Natural killer cell treated with Interleukin-12 subunit alpha and Interleukin-12 subunit beta and Interleukin-15 and Interleukin-18, amount 100 ng/mL, for 72 hours (primary cell): ENCODE results near the gene STAMBPL1. TPM values are rescaled to one million over a fixed set of nuclear protein-coding genes. Genes with fewer than 3 reads are reported as not detected.

ENCODE experiments used
- ATAC-seq, 2 donors: fragments of 150-1000 bp; cut with Tn5 transposase in 1 of 2; sonication (Bioruptor Pico), chemical (Tn5 transposase) in 1 of 2; 2 replicates each; pipeline ENCODE4 v1.10.0; 2021
- DNase-seq: peaks from one replicate; pipeline ENCODE4 v3.0.0; 2022; ENCODE audit warnings: low spot score
- H3K27ac Mint-ChIP-seq, 2 donors: 1 replicate in 1 of 2; 2 replicates in 1 of 2; pipeline ENCODE4 v1.8.0; 2022; ENCODE audit warnings: mixed read lengths in 2 of 2, mild to moderate bottlenecking in 1 of 2, moderate library complexity in 1 of 2
- H3K27me3 Mint-ChIP-seq, 2 donors: 1 replicate in 1 of 2; 2 replicates in 1 of 2; pipeline ENCODE4 v1.8.0; 2022; ENCODE audit warnings: mixed read lengths in 2 of 2
- H3K36me3 Mint-ChIP-seq: one replicate; pipeline ENCODE4 v1.8.0; 2022; ENCODE audit warnings: mixed read lengths
- H3K4me1 Mint-ChIP-seq, 2 donors: 1 replicate in 1 of 2; 2 replicates in 1 of 2; pipeline ENCODE4 v1.8.0; 2022; ENCODE audit warnings: low read depth in 2 of 2, mixed read lengths in 2 of 2, mild to moderate bottlenecking in 1 of 2
- H3K4me3 Mint-ChIP-seq: one replicate; pipeline ENCODE4 v1.8.0; 2022; ENCODE audit warnings: mixed read lengths
- H3K9me3 Mint-ChIP-seq: 2 replicates; pipeline ENCODE4 v1.8.0; 2022; ENCODE audit warnings: mixed read lengths
- total RNA-seq, 2 donors: library from RNA; stranded (reverse); gene quantifications; one replicate each; pipeline ENCODE4 v1.2.3, GENCODE V29; 2022

Gene STAMBPL1
- total RNA-seq, 2 donors from 2014 or later = 21.0 to 37.6 TPM

DNA sequence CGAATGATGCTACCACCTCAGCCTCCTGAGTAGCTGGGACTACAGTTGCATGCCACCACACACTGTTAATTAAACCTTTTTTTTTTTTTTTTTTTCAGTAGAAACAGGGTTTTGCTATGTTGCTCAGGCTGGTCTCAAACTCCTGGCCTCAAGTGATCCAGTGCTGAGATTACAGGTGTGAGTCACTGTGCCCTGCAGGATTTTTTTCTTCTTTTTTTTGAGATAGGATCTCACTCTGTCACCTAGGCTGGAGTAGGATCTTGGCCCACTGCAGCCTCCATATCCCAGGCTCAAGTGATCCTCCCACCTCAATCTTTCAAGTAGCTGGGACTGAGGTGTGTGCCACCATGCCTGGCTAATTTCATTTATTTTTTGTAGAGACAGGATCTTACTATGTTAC, 66.2 kb downstream of the STAMBPL1 start:
- Mint-ChIP-seq H3K27me3 (no peaks in the 10 kb centered on the region), H3K27ac (no peak overlapping the region), H3K4me1 (peaks cover 0 to 3% of the 10 kb centered on the region in 2 donors), H3K36me3 (no peaks in the 10 kb centered on the region), H3K4me3 (no peak overlapping the region), H3K9me3 (no peaks in the 10 kb centered on the region)
- DNase-seq = no peak
- no peak for ATAC-seq

DNA sequence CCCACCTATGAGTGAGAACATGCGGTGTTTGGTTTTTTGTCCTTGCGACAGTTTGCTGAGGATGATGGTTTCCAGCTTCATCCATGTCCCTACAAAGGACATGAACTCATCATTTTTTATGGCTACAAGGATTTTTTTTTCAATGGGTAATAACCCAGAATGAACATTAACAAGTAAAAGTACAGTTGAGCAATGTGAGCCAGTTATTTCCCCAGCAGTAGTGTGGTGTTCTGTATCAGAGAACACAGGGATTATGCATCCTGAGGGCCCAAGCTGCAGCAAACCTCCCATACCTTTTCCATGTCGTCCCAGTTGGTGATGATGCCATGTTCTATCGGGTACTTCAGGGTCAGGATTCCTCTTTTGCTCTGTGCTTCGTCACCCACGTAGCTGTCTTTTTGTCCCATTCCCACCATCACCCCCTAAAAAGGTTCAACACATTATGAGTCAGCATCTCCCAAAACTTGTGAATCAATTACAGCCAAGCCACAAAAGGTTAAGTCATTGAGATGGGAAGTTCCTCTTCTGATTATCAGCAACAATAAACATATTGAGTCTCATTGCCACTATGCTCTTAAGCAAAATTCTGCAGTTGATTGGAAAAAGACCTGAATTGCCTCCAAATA, 67.0 kb downstream of the STAMBPL1 start:
- Mint-ChIP-seq H3K27me3 (no peaks in the 10 kb centered on the region), H3K9me3 (no peaks in the 10 kb centered on the region), H3K4me3 (no peak overlapping the region), H3K27ac (no peak overlapping the region), H3K36me3 (no peaks in the 10 kb centered on the region), H3K4me1 (peaks cover 0 to 3% of the 10 kb centered on the region in 2 donors)
- no peak for DNase-seq
- no peak for ATAC-seq

DNA sequence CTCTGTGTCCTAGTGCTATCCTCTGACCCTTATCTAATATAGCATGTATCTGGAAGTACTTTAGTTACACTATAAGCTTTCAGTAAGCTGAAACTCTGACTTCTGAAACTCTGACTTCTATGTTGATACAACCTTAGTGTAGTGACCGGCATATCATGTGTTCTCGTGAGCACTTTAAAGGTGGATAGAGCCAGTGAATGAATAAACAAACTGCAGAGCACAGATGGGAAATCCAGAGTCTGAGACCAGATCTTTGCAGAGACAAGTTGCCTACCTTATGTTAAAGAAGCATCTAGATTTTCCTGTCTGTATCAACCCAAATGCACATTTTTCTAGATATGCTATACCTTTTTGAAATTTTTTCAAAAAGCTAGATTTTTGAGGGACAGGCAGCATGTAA, 69.0 kb downstream of the STAMBPL1 start:
- Mint-ChIP-seq H3K36me3 (no peaks in the 10 kb centered on the region), H3K9me3 (no peaks in the 10 kb centered on the region), H3K27me3 (no peaks in the 10 kb centered on the region), H3K4me1 (peaks cover 0 to 3% of the 10 kb centered on the region in 2 donors), H3K27ac (no peak overlapping the region), H3K4me3 (no peak overlapping the region)
- DNase-seq = no peak
- no peak for ATAC-seq

DNA sequence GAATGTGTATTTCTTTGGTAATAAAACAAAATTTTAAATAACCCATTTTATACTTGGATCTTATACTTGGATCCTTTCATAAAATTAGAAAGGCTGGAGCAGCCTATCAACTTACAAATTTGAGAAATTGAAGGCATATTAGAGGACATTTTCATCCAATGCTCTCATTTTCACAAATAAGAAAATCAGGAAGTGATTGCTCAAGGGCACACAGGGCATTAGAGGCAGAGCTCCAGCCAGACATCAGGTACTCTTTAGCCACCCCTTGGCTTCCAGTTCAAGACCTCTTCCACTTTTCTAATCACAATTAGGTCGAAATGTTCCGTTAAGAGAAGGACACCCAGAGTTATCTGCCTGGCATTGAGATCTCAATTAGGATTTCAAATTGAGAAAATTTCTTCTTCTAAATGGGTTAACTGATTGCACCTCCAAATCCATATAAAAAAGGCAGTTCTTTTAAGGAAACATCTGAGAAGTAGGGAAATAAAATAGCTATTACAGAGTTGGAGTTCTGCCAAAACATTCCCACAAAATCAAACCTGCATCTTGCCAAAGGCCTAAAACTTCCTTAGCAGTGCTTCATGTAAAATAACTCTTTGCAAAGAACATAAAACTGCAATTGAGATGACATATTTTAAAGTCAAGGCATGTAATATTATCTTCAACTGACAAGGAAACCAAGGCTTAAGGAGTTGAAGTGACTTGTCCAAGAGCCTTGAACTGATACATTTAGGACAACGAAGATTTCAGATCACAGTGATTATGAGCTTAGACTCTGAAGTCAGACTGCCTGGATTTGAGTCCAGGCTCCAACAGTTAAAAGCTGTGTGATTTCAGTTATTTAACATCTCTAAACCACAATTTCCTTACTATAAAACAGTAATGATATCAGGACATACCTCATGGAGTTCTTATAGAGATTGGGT, 70.1 kb downstream of the STAMBPL1 start:
- no peaks in the 10 kb centered on the region for H3K36me3 Mint-ChIP-seq
- ATAC-seq = no peak
- H3K9me3 Mint-ChIP-seq = no peaks in the 10 kb centered on the region
- no peaks in the 10 kb centered on the region for H3K27me3 Mint-ChIP-seq
- H3K27ac Mint-ChIP-seq = no peak overlapping the region
- DNase-seq = no peak
- peaks cover 0 to 3% of the 10 kb centered on the region in 2 donors for H3K4me1 Mint-ChIP-seq
- no peak overlapping the region for H3K4me3 Mint-ChIP-seq

DNA sequence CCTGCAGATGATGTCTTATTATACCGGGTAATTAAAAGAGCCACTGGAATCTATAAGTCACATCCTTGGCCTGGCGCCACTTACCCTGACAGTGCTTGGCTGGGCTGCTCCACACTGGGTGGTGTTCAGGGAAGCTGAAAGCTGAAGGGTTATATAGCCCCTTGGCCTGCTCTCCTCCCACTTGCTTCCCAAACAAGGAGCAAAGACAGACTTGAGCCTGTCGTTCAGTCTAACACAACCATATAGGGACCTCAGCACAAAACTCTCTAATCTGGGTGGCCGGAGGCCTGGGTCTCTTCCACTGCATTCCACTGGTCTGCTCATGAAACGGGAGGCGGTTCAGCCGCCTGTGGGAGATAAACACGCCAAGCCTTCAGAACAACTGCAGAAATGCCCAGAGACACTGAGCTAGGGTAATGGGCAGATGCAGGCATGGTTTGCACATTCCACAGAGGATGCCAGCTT, 72.6 kb downstream of the STAMBPL1 start, which contains the start of gene ACTA2:
ACTA2 (minus strand) TSS at position 127 of the 465 bp plus-strand sequence. CDS start 3,843 bp downstream, outside the sequence.
- Mint-ChIP-seq H3K4me1 (no peaks in the 10 kb centered on the region), H3K4me3 (no peak within 1 kb of the TSS), H3K27me3 (no peaks in the 10 kb centered on the region), H3K27ac (no peak within 1 kb of the TSS), H3K9me3 (no peaks in the 10 kb centered on the region), H3K36me3 (no peaks in the 10 kb centered on the region)
- ATAC-seq (no peak), DNase-seq (no peak)

DNA sequence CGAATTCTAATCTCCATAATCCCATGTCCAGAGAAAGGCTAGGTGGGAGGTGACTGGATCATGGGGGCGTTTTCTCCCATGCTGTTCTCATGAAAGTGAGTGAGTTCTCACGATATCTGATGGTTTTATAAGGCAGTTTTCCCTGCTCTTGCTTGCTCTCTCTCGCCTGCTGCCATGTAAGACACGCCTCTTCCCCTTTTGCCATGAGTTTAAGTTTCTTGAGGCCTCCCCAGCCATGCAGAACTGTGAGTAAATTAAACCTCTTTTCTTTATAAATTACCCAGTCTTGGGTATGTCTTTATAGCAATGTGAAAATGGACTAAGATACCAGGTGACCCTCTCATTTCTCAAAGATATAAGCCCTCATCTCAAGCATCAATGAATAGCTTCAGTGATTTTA, 73.6 kb downstream of the STAMBPL1 start:
- no peak for ATAC-seq
- no peak overlapping the region for H3K4me3 Mint-ChIP-seq
- H3K4me1 Mint-ChIP-seq = no peaks in the 10 kb centered on the region
- no peak overlapping the region for H3K27ac Mint-ChIP-seq
- no peaks in the 10 kb centered on the region for H3K27me3 Mint-ChIP-seq
- no peaks in the 10 kb centered on the region for H3K36me3 Mint-ChIP-seq
- no peak for DNase-seq
- H3K9me3 Mint-ChIP-seq = no peaks in the 10 kb centered on the region

DNA sequence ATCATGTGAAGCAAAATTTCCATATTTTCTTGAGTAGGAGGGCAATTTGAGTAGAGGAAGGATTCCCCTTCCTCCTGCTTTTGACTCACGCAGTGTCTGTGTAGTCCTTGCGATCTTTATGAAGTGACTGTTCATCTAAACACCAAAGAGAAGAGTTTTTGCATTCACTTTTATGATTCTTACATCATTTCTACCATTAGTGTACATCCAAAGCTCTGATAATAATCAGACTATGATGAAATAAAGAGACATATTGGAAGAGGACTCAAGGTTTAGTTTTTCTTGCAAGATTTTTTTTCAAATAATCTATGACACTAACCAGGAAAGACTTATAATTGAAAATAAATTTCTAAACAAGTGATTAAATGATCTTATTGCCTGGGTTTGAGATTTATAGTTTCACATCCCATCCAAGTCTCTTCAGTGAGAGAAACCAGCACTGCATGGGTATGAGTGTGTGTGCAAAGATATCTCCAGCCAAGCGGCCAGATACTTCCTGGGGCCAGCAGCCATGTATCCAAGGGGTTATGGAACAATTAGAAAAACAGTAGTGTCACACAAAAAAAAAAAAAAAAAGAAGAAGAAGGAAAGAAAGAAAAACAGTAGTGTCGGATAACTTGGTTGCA, 74.5 kb downstream of the STAMBPL1 start:
- Mint-ChIP-seq H3K9me3 (no peaks in the 10 kb centered on the region), H3K4me3 (no peak overlapping the region), H3K27me3 (no peaks in the 10 kb centered on the region), H3K36me3 (no peaks in the 10 kb centered on the region), H3K4me1 (no peaks in the 10 kb centered on the region), H3K27ac (no peak overlapping the region)
- DNase-seq = no peak
- ATAC-seq = no peak

DNA sequence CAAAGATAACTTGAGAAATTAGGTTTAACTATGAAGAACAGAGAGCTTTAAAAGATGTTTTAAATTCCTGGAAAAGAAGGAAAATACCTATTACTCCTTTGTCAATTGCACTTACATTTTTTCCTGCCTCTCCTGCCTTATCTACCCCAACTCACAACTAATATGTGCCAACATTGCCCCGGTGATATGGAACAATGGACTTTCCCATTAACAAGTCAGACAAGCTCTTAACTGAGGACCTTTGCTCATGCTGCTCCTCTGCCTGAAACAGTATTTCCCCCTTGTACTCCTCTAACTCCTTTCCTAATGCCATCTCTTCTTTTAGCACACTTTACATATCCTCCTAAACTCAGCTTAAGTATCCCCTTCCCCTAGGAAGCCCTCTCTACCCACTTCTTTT, 77.3 kb downstream of the STAMBPL1 start:
- H3K36me3 Mint-ChIP-seq = peaks cover 1% of the 10 kb centered on the region
- H3K4me1 Mint-ChIP-seq = peaks cover 22 to 23% of the 10 kb centered on the region in 2 donors
- H3K9me3 Mint-ChIP-seq = no peaks in the 10 kb centered on the region
- H3K4me3 Mint-ChIP-seq = no peak overlapping the region
- ATAC-seq = no peak
- no peaks in the 10 kb centered on the region for H3K27me3 Mint-ChIP-seq
- peak overlapping the region in 1 of 2 donors; percentile 16 for H3K27ac Mint-ChIP-seq
- no peak for DNase-seq

DNA sequence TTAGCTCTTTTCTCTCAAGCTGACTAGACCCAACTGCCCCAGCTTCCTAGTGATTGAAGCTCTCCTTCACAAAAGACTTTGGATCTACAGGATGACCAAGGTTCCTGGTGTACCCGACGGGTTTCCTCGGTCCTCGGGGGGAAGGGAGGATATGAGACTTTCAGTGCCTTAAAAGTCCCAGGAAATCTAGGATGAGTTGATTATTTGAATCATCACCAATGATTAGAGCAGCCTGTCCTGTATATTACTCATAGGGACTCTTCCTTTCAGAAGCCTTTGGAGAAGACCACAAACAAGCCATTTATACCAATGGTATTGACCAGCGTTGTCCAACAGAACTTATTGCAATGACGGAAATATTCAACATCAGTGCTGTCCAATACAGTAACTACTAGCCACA, 78.7 kb downstream of the STAMBPL1 start:
- Mint-ChIP-seq H3K4me1 (peaks cover 26 to 28% of the 10 kb centered on the region in 2 donors), H3K4me3 (no peak overlapping the region), H3K9me3 (no peaks in the 10 kb centered on the region), H3K27me3 (no peaks in the 10 kb centered on the region), H3K27ac (no peak overlapping the region), H3K36me3 (peaks cover 4% of the 10 kb centered on the region)
- DNase-seq = no peak
- ATAC-seq = no peak

DNA sequence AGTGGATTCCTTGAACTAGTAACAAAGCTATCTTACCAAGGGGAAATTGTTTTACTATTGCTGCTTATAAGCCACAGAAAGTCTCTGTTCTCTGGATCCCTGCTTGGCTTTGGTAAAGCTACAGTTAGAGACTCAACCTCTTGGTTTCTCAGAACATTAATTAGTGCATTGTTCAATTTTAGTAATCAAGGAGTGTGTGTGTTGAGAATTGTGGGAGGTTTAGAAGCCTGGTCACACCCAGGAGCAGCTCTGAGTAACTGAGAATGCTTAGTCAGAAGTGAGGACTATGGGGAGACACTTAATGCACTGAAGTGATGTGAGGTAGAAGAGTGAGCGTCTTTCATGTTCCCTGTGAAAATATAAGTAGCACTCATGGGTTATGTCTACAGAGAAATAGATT, 80.8 kb downstream of the STAMBPL1 start:
- H3K27ac Mint-ChIP-seq = peak overlapping the region; percentile 52 to 72
- ATAC-seq = peak; percentile 77 to 93
- peak overlapping the region; percentile 49 for H3K4me3 Mint-ChIP-seq

DNA sequence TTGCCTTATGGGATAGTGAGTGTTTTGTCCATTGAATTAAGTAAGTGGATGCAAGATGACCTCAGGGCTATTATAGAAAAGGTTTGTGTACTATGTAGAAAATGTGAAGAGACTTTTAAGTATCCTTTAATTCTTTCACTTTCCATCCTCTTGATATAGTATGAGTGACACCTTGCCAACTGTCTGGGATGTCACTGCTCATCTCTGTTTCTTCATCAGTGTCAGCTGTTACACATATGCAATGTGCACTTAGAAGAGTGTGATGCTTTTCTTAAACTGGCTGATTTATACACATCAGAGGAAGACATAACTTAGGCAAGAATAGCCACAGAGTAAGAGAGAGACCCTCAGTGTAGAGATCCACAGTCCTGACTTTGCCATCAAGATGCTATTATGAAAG, 81.2 kb downstream of the STAMBPL1 start:
- ATAC-seq (peak; percentile 83 to 87), DNase-seq (no peak)
- Mint-ChIP-seq H3K4me3 (peak overlapping the region; percentile 49), H3K36me3 (peaks cover 4% of the 10 kb centered on the region), H3K9me3 (no peaks in the 10 kb centered on the region), H3K27ac (peak overlapping the region; percentile 52 to 72), H3K4me1 (peaks cover 26 to 28% of the 10 kb centered on the region in 2 donors), H3K27me3 (no peaks in the 10 kb centered on the region)

More for the DNA sequence above, 80.8 kb downstream of the STAMBPL1 start:
- Mint-ChIP-seq H3K27me3 (no peaks in the 10 kb centered on the region), H3K36me3 (peaks cover 4% of the 10 kb centered on the region), H3K4me1 (peaks cover 26 to 28% of the 10 kb centered on the region in 2 donors), H3K9me3 (no peaks in the 10 kb centered on the region)
- no peak for DNase-seq

DNA sequence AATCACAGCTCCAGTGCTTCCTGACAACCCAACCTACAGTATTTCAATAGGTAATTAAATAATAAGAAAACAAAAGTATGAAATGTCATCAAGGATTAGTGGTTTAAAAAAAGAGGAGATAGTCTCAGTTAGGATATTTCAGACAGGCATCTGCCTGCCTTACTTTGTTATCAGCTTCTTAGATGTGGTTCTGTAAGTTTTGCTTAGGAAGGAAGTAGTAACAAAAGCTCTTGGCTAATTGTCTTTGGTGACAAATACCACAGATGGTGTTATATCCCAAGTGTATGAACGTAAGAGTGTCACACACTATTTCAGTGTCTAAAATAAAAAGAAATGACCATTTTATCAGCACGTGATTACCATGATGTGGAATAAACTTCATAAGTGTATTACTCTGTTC, 82.3 kb downstream of the STAMBPL1 start:
- DNase-seq (no peak), ATAC-seq (no peak)

DNA sequence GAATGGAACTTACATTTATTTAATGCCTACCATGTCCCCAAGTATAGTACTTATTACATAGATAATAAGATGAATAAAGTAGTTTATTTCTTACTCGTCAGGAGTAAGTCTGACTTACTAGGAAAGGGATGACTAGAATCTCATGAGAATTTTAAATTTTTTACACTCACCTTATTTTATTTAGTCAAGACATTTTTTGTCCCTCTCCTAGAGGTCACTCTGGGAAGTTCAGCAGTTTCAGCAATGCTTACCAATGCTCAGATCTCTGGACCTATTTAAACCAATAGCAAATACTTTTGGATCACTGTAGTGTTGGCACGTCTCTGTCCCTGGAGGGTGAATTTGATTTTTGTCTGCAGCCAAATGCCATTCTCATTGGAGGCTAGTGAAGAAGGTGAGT, 83.3 kb downstream of the STAMBPL1 start:
- Mint-ChIP-seq H3K4me3 (no peak overlapping the region), H3K27me3 (no peaks in the 10 kb centered on the region), H3K36me3 (peaks cover 4% of the 10 kb centered on the region), H3K9me3 (no peaks in the 10 kb centered on the region), H3K27ac (no peak overlapping the region), H3K4me1 (peaks cover 26 to 28% of the 10 kb centered on the region in 2 donors)
- ATAC-seq (no peak), DNase-seq (no peak)

More for the DNA sequence above, 82.3 kb downstream of the STAMBPL1 start:
- Mint-ChIP-seq H3K9me3 (no peaks in the 10 kb centered on the region), H3K4me1 (peaks cover 26 to 28% of the 10 kb centered on the region in 2 donors), H3K27me3 (no peaks in the 10 kb centered on the region), H3K27ac (peak overlapping the region; percentile 52 to 83), H3K36me3 (peaks cover 4% of the 10 kb centered on the region), H3K4me3 (peak overlapping the region; percentile 49)
